ENCODE data around the gene BAG3. TPM values are rescaled to one million over a fixed set of nuclear protein-coding genes. Genes with fewer than 3 reads are reported as not detected.
"Not testable (repeated sequence)": the region's sequence is repeated elsewhere in the genome, so short reads cannot be mapped to it uniquely, and the experiment has no call there.

BAG3 gene
- total RNA-seq: 50.1 TPM

GRCh38 chr10:119650692-119651513 lies at the start of gene BAG3:
TSS of gene BAG3 (plus strand) at chr10:119651380. CDS start at chr10:119651676, 296 bp downstream.
- ATAC-seq: peak; percentile 94
- peak; percentile 97 for DNase-seq (ENCODE audit: low spot score)
- intact Hi-C loops (cut with DNase I): no loop called here

- ATAC-seq (peak; percentile 41), DNase-seq (ENCODE audit: low spot score) (no peak)
- intact Hi-C loops (cut with DNase I): no loop called here
Measured at GRCh38 chr10:119602241-119603095, 48.7 kb upstream of the BAG3 start.

GRCh38 chr10:119604468-119604867 lies 46.7 kb upstream of the BAG3 start:
- intact Hi-C loops (cut with DNase I): no loop called here
- DNase-seq (ENCODE audit: low spot score): no peak
- no peak for ATAC-seq

GRCh38 chr10:119608316-119609155 lies 42.6 kb upstream of the BAG3 start:
- DNase-seq (ENCODE audit: low spot score): peak; percentile 68
- ATAC-seq: peak; percentile 75
- intact Hi-C loops (cut with DNase I): no loop called here

GRCh38 chr10:119609516-119609915 lies 41.7 kb upstream of the BAG3 start:
- ATAC-seq (no peak), DNase-seq (ENCODE audit: low spot score) (no peak)
- intact Hi-C loops (cut with DNase I): no loop called here

- DNase-seq (ENCODE audit: low spot score) (no peak), ATAC-seq (no peak)
- intact Hi-C loops (cut with DNase I): no loop called here
Measured at GRCh38 chr10:119611433-119611832, 39.7 kb upstream of the BAG3 start.

- intact Hi-C loops (cut with DNase I): no loop called here
- ATAC-seq (no peak), DNase-seq (ENCODE audit: low spot score) (no peak)
Measured at GRCh38 chr10:119613741-119614140, 37.4 kb upstream of the BAG3 start.

- intact Hi-C loops (cut with DNase I): no loop called here
- no peak for ATAC-seq
- DNase-seq (ENCODE audit: low spot score): peak; percentile 42
Measured at GRCh38 chr10:119614686-119615085, 36.5 kb upstream of the BAG3 start.

GRCh38 chr10:119616882-119617570 lies 34.2 kb upstream of the BAG3 start:
- DNase-seq (ENCODE audit: low spot score) (peak; percentile 73), ATAC-seq (peak; percentile 83)
- intact Hi-C loops (cut with DNase I): no loop called here

- ATAC-seq (no peak), DNase-seq (ENCODE audit: low spot score) (no peak)
- intact Hi-C loops (cut with DNase I): no loop called here
Measured at GRCh38 chr10:119619215-119619614, 32.0 kb upstream of the BAG3 start.

GRCh38 chr10:119619811-119620210 lies 31.4 kb upstream of the BAG3 start:
- DNase-seq (ENCODE audit: low spot score); ATAC-seq; intact Hi-C loops (cut with DNase I): not testable (repeated sequence)

GRCh38 chr10:119620241-119621077 lies 30.7 kb upstream of the BAG3 start:
- DNase-seq (ENCODE audit: low spot score) (no peak), ATAC-seq (no peak)
- intact Hi-C loops (cut with DNase I): no loop called here

GRCh38 chr10:119621078-119621384 lies 30.1 kb upstream of the BAG3 start:
- intact Hi-C loops (cut with DNase I): no loop called here
- no peak for DNase-seq (ENCODE audit: low spot score)
- ATAC-seq: no peak

- no peak for ATAC-seq
- intact Hi-C loops (cut with DNase I): no loop called here
- DNase-seq (ENCODE audit: low spot score): no peak
Measured at GRCh38 chr10:119625570-119626280, 25.5 kb upstream of the BAG3 start.

GRCh38 chr10:119630300-119630699 lies 20.9 kb upstream of the BAG3 start:
- ATAC-seq: no peak
- DNase-seq (ENCODE audit: low spot score): no peak
- intact Hi-C loops (cut with DNase I): no loop called here

- DNase-seq (ENCODE audit: low spot score) (no peak), ATAC-seq (peak; percentile 83)
- intact Hi-C loops (cut with DNase I): no loop called here
Measured at GRCh38 chr10:119633538-119634218, 17.5 kb upstream of the BAG3 start.

- peak; percentile 97 for ATAC-seq
- peak; percentile 75 for DNase-seq (ENCODE audit: low spot score)
- intact Hi-C loops (cut with DNase I): no loop called here
Measured at GRCh38 chr10:119634219-119634544, 17.0 kb upstream of the BAG3 start.
